ENCODE results near the gene EPHA6. TPM values are rescaled to one million over a fixed set of nuclear protein-coding genes. Genes with fewer than 3 reads are reported as not detected.

EPHA6 gene
- total and polyA plus RNA-seq, 7 donors: 0.58 to 53.5 (median 45.4) TPM; not detected in 2

DNA sequence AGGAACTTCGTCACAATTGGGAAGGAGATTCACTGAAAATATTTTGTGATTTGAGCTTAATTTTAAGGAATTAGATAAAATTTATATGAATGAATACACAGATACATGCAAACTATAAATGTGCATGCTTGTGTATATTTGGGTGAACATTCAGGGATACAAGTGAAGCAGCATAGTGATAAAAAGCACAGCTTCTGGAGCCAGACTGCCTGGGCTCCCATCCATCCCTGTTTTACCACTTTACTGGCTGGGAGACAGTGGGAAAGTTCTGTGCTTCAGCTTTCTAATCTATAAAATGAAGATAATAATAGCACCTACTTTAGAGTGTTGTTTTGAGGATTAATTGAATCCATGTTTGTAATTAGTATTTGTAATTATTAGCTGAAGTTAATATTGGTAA lies 8.1 kb upstream of the EPHA6 start:
- TF ChIP-seq EP300 (IDR thresholded peaks at IDR 0.05): no peak
- TF ChIP-seq POLR2A (IDR thresholded peaks at IDR 0.05): no peak
- TF ChIP-seq, protein P1, sequence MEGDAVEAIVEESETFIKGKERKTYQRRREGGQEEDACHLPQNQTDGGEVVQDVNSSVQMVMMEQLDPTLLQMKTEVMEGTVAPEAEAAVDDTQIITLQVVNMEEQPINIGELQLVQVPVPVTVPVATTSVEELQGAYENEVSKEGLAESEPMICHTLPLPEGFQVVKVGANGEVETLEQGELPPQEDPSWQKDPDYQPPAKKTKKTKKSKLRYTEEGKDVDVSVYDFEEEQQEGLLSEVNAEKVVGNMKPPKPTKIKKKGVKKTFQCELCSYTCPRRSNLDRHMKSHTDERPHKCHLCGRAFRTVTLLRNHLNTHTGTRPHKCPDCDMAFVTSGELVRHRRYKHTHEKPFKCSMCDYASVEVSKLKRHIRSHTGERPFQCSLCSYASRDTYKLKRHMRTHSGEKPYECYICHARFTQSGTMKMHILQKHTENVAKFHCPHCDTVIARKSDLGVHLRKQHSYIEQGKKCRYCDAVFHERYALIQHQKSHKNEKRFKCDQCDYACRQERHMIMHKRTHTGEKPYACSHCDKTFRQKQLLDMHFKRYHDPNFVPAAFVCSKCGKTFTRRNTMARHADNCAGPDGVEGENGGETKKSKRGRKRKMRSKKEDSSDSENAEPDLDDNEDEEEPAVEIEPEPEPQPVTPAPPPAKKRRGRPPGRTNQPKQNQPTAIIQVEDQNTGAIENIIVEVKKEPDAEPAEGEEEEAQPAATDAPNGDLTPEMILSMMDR (IDR thresholded peaks at IDR 0.05): no peak
- TF ChIP-seq POLR2AphosphoS5 (IDR thresholded peaks at IDR 0.05): no peak
- Histone ChIP-seq H3K4me1 (no peaks in the 10 kb centered on the region), H3K36me3 (no peaks in the 10 kb centered on the region), H3K9me3 (no peaks in the 10 kb centered on the region), H3K27me3 (no peaks in the 10 kb centered on the region), H3K4me3 (no peak overlapping the region), H3K27ac (no peak overlapping the region)
- intact Hi-C loops (cut with DNase I): no loop called here
- no peak for DNase-seq
- WGBS, 2 donors: 61 to 80% methylated on average over 1 of the region's 1 CpG

DNA sequence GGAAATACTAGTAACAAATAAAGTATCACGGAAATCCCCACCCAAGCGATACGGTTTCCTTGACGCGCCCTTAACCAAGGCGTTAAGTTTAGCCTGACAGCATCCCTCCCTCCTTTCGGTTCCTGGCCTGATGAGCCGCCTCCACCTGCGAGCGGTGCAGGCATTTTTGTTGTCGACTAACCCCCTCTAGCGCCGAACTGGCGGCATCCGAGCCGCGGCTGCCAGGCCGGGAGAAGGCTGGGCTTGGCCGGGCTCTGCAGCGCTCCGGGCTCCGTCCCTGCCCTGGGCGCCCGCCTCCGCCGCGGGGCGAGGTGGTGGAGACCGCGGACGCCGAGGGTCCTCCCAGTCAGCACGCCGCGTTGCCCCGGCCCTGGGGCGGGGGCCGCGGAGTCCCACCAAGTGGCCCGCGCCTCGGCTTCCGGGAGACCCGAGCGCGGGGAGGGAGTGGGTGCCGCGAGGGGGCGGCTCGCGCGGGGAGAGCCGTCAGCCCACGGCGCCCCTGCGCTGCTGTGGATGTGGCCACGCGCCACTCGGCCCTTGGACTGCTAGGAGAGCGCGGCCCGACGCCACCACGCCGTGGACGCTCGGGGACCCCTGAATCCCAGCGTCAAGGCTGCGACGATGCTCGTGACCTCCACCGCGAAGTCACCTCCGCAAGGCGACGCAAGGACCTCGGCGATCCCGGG lies 1.1 kb upstream of the EPHA6 start:
- Histone ChIP-seq H3K4me1 (peaks cover 0 to 22% (median 7%) of the 10 kb centered on the region in 4 donors), H3K36me3 (no peaks in the 10 kb centered on the region), H3K27ac (peak overlapping the region; percentile 79 to 93 (median 90)), H3K4me3 (peak overlapping the region; percentile 67 to 84 (median 74)), H3K9me3 (no peaks in the 10 kb centered on the region), H3K27me3 (peaks cover 0 to 5% (median 0%) of the 10 kb centered on the region in 3 donors)
- 1% methylated on average over 79 of the region's 79 CpGs for WGBS, 2 donors
- intact Hi-C loops (cut with DNase I): no loop called here
- peak; percentile 89 for DNase-seq
- TF ChIP-seq EP300 (IDR thresholded peaks at IDR 0.05): no peak
- TF ChIP-seq, protein P1 (IDR thresholded peaks at IDR 0.05): peak in 2 of 4 experiments; percentile 31 to 63
- peak in 2 of 4 donors; percentile 12 to 27 for TF ChIP-seq POLR2AphosphoS5 (IDR thresholded peaks at IDR 0.05)

DNA sequence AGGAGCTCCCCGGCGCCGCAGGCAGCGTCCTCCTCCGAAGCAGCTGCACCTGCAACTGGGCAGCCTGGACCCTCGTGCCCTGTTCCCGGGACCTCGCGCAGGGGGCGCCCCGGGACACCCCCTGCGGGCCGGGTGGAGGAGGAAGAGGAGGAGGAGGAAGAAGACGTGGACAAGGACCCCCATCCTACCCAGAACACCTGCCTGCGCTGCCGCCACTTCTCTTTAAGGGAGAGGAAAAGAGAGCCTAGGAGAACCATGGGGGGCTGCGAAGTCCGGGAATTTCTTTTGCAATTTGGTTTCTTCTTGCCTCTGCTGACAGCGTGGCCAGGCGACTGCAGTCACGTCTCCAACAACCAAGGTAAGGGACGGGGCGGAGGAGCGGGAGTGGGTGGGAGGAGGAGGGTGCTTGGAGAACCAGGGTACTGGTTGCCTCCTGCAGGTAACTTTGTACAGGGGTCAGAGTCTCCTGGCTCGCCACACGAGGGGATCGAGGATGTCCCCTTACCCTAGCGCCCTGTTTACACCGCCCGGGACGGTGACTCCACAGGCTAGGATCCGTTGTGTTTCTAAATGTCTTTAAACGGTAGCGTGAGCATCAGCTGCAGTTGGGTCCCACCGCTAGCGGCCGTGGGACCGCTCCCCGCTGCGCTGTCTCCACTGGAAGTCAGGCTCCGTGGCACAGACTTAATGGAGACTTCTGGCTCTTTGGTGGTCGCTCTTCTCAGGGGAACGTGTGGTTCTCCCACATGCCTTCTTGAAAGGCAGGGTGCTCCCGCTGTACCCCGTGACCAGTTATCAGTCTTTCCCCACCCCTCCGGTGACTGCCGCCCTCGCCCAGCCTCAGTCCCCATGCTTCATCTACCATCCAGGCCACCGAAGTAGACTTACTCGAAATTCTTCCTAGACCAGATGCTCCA lies 515 bp downstream of the EPHA6 start:
- no peaks in the 10 kb centered on the region for H3K9me3 ChIP-seq
- peaks cover 0 to 5% (median 0%) of the 10 kb centered on the region in 3 donors for H3K27me3 ChIP-seq
- peak overlapping the region in 3 of 4 donors; percentile 88 to 93 (median 91) for H3K27ac ChIP-seq
- DNase-seq: peak; percentile 66
- peak overlapping the region; percentile 67 to 84 (median 74) for H3K4me3 ChIP-seq
- WGBS, 2 donors: 7 to 9% methylated on average over 50 of the region's 50 CpGs
- TF ChIP-seq POLR2A (IDR thresholded peaks at IDR 0.05) (no peak), POLR2AphosphoS5 (IDR thresholded peaks at IDR 0.05) (no peak), EP300 (IDR thresholded peaks at IDR 0.05) (no peak)
- TF ChIP-seq, protein P1 (IDR thresholded peaks at IDR 0.05): no peak
- peaks cover 0 to 35% (median 10%) of the 10 kb centered on the region in 4 donors for H3K4me1 ChIP-seq
- intact Hi-C loops (cut with DNase I): loop anchor here (2.0 kb wide), 1 partner anchor 844 kb away; no protein-coding TSS in a partner anchor
- no peaks in the 10 kb centered on the region for H3K36me3 ChIP-seq

DNA sequence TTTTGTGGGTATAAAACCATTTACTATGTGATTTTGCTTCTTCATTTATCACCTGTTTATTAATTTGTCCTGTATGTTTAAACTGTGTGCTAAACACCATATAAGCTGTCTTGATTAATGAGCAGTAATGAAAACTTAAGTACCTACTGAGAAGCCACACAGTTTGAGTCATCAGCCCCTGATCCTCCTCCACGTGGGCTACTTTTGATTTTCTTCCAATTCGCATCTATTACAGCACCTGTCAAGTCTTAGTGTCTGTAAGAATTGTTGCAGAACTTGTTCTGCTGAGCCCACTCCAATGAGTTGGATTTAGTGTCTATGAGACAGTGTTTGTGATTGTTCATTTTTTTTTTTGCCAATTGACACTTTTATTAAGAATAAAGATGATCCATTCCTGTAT lies 16.8 kb downstream of the EPHA6 start:
- H3K9me3 ChIP-seq: no peaks in the 10 kb centered on the region
- peak overlapping the region in 1 of 4 donors; percentile 76 for H3K27ac ChIP-seq
- H3K4me3 ChIP-seq: no peak overlapping the region
- TF ChIP-seq EP300 (IDR thresholded peaks at IDR 0.05) (peak in 1 of 4 donors; percentile 46), POLR2AphosphoS5 (IDR thresholded peaks at IDR 0.05) (peak in 3 of 4 donors; percentile 56 to 67 (median 59)), POLR2A (IDR thresholded peaks at IDR 0.05) (no peak)
- no peaks in the 10 kb centered on the region for H3K36me3 ChIP-seq
- peak; percentile 63 for DNase-seq
- no peaks in the 10 kb centered on the region for H3K27me3 ChIP-seq
- WGBS, 2 donors: 48 to 68% methylated on average over 2 of the region's 2 CpGs
- peaks cover 0 to 60% (median 17%) of the 10 kb centered on the region in 4 donors for H3K4me1 ChIP-seq
- intact Hi-C loops (cut with DNase I): no loop called here

DNA sequence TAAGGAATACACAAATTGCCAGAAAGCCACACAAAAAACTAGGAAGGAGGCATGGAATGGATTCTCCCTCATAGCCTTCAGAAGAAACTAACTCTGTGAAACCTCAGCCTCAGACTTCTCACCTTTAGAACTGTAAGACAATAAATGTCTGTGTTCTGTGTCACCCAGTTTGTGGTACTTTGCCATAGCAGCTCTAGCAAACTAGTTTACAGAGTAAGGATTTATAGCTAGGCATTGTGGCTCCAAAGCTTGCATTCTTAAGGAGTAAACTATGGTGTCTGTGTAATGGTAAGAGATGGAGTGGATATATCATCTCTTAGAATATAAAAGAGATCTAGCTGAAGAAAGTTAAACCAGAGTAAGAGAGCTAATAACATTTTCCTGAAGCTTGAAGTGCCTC lies 18.9 kb downstream of the EPHA6 start:
- peak; percentile 50 to 88 (median 76) for TF ChIP-seq POLR2AphosphoS5 (IDR thresholded peaks at IDR 0.05)
- peak in 2 of 4 donors; percentile 50 to 64 for TF ChIP-seq EP300 (IDR thresholded peaks at IDR 0.05)
- TF ChIP-seq POLR2A (IDR thresholded peaks at IDR 0.05): no peak
- TF ChIP-seq, protein P1 (IDR thresholded peaks at IDR 0.05): no peak
- no peaks in the 10 kb centered on the region for H3K9me3 ChIP-seq
- H3K27me3 ChIP-seq: no peaks in the 10 kb centered on the region
- intact Hi-C loops (cut with DNase I): no loop called here
- peaks cover 0 to 65% (median 24%) of the 10 kb centered on the region in 4 donors for H3K4me1 ChIP-seq
- no peak overlapping the region for H3K4me3 ChIP-seq
- no peaks in the 10 kb centered on the region for H3K36me3 ChIP-seq
- H3K27ac ChIP-seq: peak overlapping the region in 3 of 4 donors; percentile 65 to 76 (median 66)
- DNase-seq: no peak
